ENCODE results near the gene NAALADL2. TPM values are rescaled to one million over a fixed set of nuclear protein-coding genes. Genes with fewer than 3 reads are reported as not detected.

NAALADL2 gene
- total RNA-seq, 4 donors from 2014 or later: 3.8 to 20.3 (median 8.6) TPM

GRCh38 chr3:175590745-175591144 is 731.6 kb downstream of the NAALADL2 start:
- intact Hi-C loops (cut with DNase I): no loop called here

GRCh38 chr3:175591375-175591774 is 732.2 kb downstream of the NAALADL2 start:
- H3K4me1 ChIP-seq: no peaks in the 10 kb centered on the region

More at GRCh38 chr3:175590745-175591144, 731.6 kb downstream of the NAALADL2 start:
- H3K36me3 ChIP-seq: no peaks in the 10 kb centered on the region
- WGBS: 69% methylated on average over 3 of the region's 3 CpGs
- DNase-seq (ENCODE audit: extremely low spot score): no peak
- TF ChIP-seq CTCF (IDR thresholded peaks at IDR 0.05) (no peak), POLR2AphosphoS5 (IDR thresholded peaks at IDR 0.05) (no peak), EP300 (IDR thresholded peaks at IDR 0.05) (no peak), POLR2A (IDR thresholded peaks at IDR 0.05; ENCODE audit: low read depth) (no peak)
- H3K9me3 ChIP-seq: peaks cover 0 to 12% (median 7%) of the 10 kb centered on the region in 4 donors
- no peak overlapping the region for H3K4me3 ChIP-seq
- H3K27me3 ChIP-seq: no peaks in the 10 kb centered on the region
- no peak overlapping the region for H3K27ac ChIP-seq (replicated peaks in 1 of 4)
- no peaks in the 10 kb centered on the region for H3K4me1 ChIP-seq

GRCh38 chr3:175593331-175593730 is 734.2 kb downstream of the NAALADL2 start:
- H3K27ac ChIP-seq (replicated peaks in 1 of 4): no peak overlapping the region
- H3K4me3 ChIP-seq: no peak overlapping the region
- intact Hi-C loops (cut with DNase I): no loop called here
- H3K36me3 ChIP-seq: no peaks in the 10 kb centered on the region
- no peak for DNase-seq (ENCODE audit: extremely low spot score)
- TF ChIP-seq POLR2A (IDR thresholded peaks at IDR 0.05; ENCODE audit: low read depth) (no peak), CTCF (IDR thresholded peaks at IDR 0.05) (no peak), EP300 (IDR thresholded peaks at IDR 0.05) (no peak), POLR2AphosphoS5 (IDR thresholded peaks at IDR 0.05) (no peak)
- WGBS: 96% methylated on average over 1 of the region's 1 CpG
- no peaks in the 10 kb centered on the region for H3K27me3 ChIP-seq
- no peaks in the 10 kb centered on the region for H3K4me1 ChIP-seq
- peaks cover 0 to 12% (median 7%) of the 10 kb centered on the region in 4 donors for H3K9me3 ChIP-seq

More at GRCh38 chr3:175591375-175591774, 732.2 kb downstream of the NAALADL2 start:
- no peak for DNase-seq (ENCODE audit: extremely low spot score)
- Histone ChIP-seq H3K9me3 (peaks cover 0 to 12% (median 7%) of the 10 kb centered on the region in 4 donors), H3K4me3 (no peak overlapping the region), H3K27me3 (no peaks in the 10 kb centered on the region), H3K36me3 (no peaks in the 10 kb centered on the region), H3K27ac (replicated peaks in 1 of 4) (no peak overlapping the region)
- TF ChIP-seq POLR2AphosphoS5 (IDR thresholded peaks at IDR 0.05) (no peak), EP300 (IDR thresholded peaks at IDR 0.05) (no peak), CTCF (IDR thresholded peaks at IDR 0.05) (no peak), POLR2A (IDR thresholded peaks at IDR 0.05; ENCODE audit: low read depth) (no peak)
- intact Hi-C loops (cut with DNase I): no loop called here
- WGBS: 100% methylated on average over 1 of the region's 1 CpG

GRCh38 chr3:175598740-175599139 is 739.6 kb downstream of the NAALADL2 start:
- no peak overlapping the region for H3K27ac ChIP-seq (replicated peaks in 1 of 4)
- no peaks in the 10 kb centered on the region for H3K27me3 ChIP-seq
- WGBS: 90% methylated on average over 4 of the region's 4 CpGs
- no peak overlapping the region for H3K4me3 ChIP-seq
- H3K9me3 ChIP-seq: peaks cover 0 to 12% (median 7%) of the 10 kb centered on the region in 4 donors
- H3K4me1 ChIP-seq: no peaks in the 10 kb centered on the region
- H3K36me3 ChIP-seq: no peaks in the 10 kb centered on the region
- intact Hi-C loops (cut with DNase I): no loop called here
- no peak for TF ChIP-seq CTCF (IDR thresholded peaks at IDR 0.05)
- TF ChIP-seq EP300 (IDR thresholded peaks at IDR 0.05): no peak
- no peak for TF ChIP-seq POLR2A (IDR thresholded peaks at IDR 0.05; ENCODE audit: low read depth)
- no peak for TF ChIP-seq POLR2AphosphoS5 (IDR thresholded peaks at IDR 0.05)
- no peak for DNase-seq (ENCODE audit: extremely low spot score)

- 88% methylated on average over 1 of the region's 1 CpG for WGBS
- intact Hi-C loops (cut with DNase I): no loop called here
- H3K4me1 ChIP-seq: no peaks in the 10 kb centered on the region
- no peaks in the 10 kb centered on the region for H3K36me3 ChIP-seq
- H3K27ac ChIP-seq (replicated peaks in 1 of 4): no peak overlapping the region
- no peaks in the 10 kb centered on the region for H3K9me3 ChIP-seq
- TF ChIP-seq POLR2A (IDR thresholded peaks at IDR 0.05; ENCODE audit: low read depth) (no peak), EP300 (IDR thresholded peaks at IDR 0.05) (no peak), POLR2AphosphoS5 (IDR thresholded peaks at IDR 0.05) (no peak), CTCF (IDR thresholded peaks at IDR 0.05) (no peak)
- no peak overlapping the region for H3K4me3 ChIP-seq
- H3K27me3 ChIP-seq: no peaks in the 10 kb centered on the region
- no peak for DNase-seq (ENCODE audit: extremely low spot score)
Measured at GRCh38 chr3:175601521-175601920, 742.4 kb downstream of the NAALADL2 start.
